IMR-90 (cell line): ENCODE measurements around the gene VARS2. TPM values are rescaled to one million over a fixed set of nuclear protein-coding genes. Genes with fewer than 3 reads are reported as not detected.

Experiments
- ATAC-seq: fragments of 200-7000 bp; cut with Tn5 transposase; 2 replicates; pipeline ENCODE4 v1.9.1; 2020; ENCODE audit warnings: low read depth, mild to moderate bottlenecking, moderate library complexity
- BruUV-seq: library from RNA; stranded (reverse); fragments of 400-500 nt; replicated peaks from 2 replicates; lab custom pipeline; 2021; lab: Mats Ljungman, UMichigan
- CTCF ChIA-PET: fragments of 300-600 bp; formaldehyde crosslinking; extraction: SDS; loops from one replicate; lab custom pipeline; 2021; ENCODE audit warnings: antibody characterized with exemption; lab: Yijun Ruan, JAX
- POLR2A ChIA-PET: fragments of 300-600 bp; sonication (Branson Sonifier 250); formaldehyde crosslinking; loops from one replicate; lab custom pipeline; 2022; ENCODE audit warnings: antibody characterized with exemption; ENCODE audit not compliant: unreplicated experiment; lab: Charles Lee
- DNase-seq: peaks from one replicate; pipeline ENCODE4 v3.0.0; 2013
- H2AFZ ChIP-seq: replicated peaks from 2 replicates; pipeline ENCODE3; 2013; ENCODE audit warnings: low read length, mild to moderate bottlenecking; ENCODE audit not compliant: poor library complexity
- H2AK5ac ChIP-seq: 2 replicates; pipeline ENCODE4 v1.6.1; 2013; ENCODE audit warnings: low read depth, low read length, inconsistent platforms
- H2AK9ac ChIP-seq: replicated peaks from 2 replicates; pipeline ENCODE3; 2013; ENCODE audit warnings: mild to moderate bottlenecking, low read depth, low read length, moderate library complexity; ENCODE audit not compliant: poor library complexity
- H2BK120ac ChIP-seq: 2 replicates; pipeline ENCODE4 v1.6.1; 2013; ENCODE audit warnings: low read depth, low read length, inconsistent platforms
- H2BK15ac ChIP-seq: 3 replicates; pipeline ENCODE4 v1.6.1; 2013; ENCODE audit warnings: low read depth, low read length, inconsistent platforms
- H2BK20ac ChIP-seq: 2 replicates; pipeline ENCODE4 v1.6.1; 2013; ENCODE audit warnings: low read depth, mild to moderate bottlenecking, inconsistent platforms, low read length, moderate library complexity
- H2BK5ac ChIP-seq: 2 replicates; pipeline ENCODE4 v1.6.1; 2013; ENCODE audit warnings: mild to moderate bottlenecking, low read depth, low read length, inconsistent platforms; ENCODE audit not compliant: poor library complexity, severe bottlenecking
- H3K14ac ChIP-seq: replicated peaks from 2 replicates; pipeline ENCODE4 v1.6.1; 2013; ENCODE audit warnings: low read depth, low read length, inconsistent platforms
- H3K18ac ChIP-seq: 2 replicates; pipeline ENCODE4 v1.6.1; 2013; ENCODE audit warnings: low read depth, low read length, control low read depth
- H3K23ac ChIP-seq: 2 replicates; pipeline ENCODE4 v1.6.1; 2013; ENCODE audit warnings: low read depth, low read length, inconsistent platforms
- H3K27ac ChIP-seq: 2 replicates; pipeline ENCODE4 v1.5.1; 2013; ENCODE audit warnings: mild to moderate bottlenecking, control low read depth, low read length; ENCODE audit not compliant: insufficient read depth
- H3K27me3 ChIP-seq: 2 replicates; pipeline ENCODE4 v1.6.1; 2013; ENCODE audit warnings: low read length; ENCODE audit not compliant: control insufficient read depth, insufficient read depth
- H3K36me3 ChIP-seq: 2 replicates; pipeline ENCODE4 v1.6.1; 2013; ENCODE audit warnings: low read length, mixed read lengths; ENCODE audit not compliant: control insufficient read depth, insufficient read depth
- H3K4ac ChIP-seq: 2 replicates; pipeline ENCODE4 v1.6.1; 2013; ENCODE audit warnings: low read depth, low read length, inconsistent platforms
- H3K4me1 ChIP-seq: 2 replicates; pipeline ENCODE4 v1.6.1; 2013; ENCODE audit warnings: low read length, mixed read lengths; ENCODE audit not compliant: control insufficient read depth, insufficient read depth
- H3K4me2 ChIP-seq: 2 replicates; pipeline ENCODE4 v1.6.1; 2013; ENCODE audit warnings: low read depth, mild to moderate bottlenecking, control low read depth, low read length, moderate library complexity
- H3K4me3 ChIP-seq: 2 replicates; pipeline ENCODE4 v1.5.1; 2013; ENCODE audit warnings: low read depth, mild to moderate bottlenecking, control low read depth, low read length, moderate library complexity; ENCODE audit not compliant: insufficient read depth
- H3K56ac ChIP-seq: 2 replicates; pipeline ENCODE4 v1.6.1; 2013; ENCODE audit warnings: low read length, inconsistent platforms; ENCODE audit not compliant: insufficient read depth; ENCODE audit errors: extremely low read depth
- H3K79me1 ChIP-seq, 2 experiments: 2 replicates each; pipeline ENCODE4 v1.6.1; 2013; ENCODE audit warnings: low read length in 2 of 2, inconsistent platforms in 1 of 2, low read depth in 1 of 2
- H3K9ac ChIP-seq: 2 replicates; pipeline ENCODE4 v1.6.1; 2013; ENCODE audit warnings: low read depth, low read length, control low read depth
- H3K9me1 ChIP-seq: 2 replicates; pipeline ENCODE4 v1.6.1; 2013; ENCODE audit warnings: low read length, inconsistent platforms; ENCODE audit not compliant: insufficient read depth
- H3K9me3 ChIP-seq: 2 replicates; pipeline ENCODE4 v1.6.1; 2013; ENCODE audit warnings: low read length; ENCODE audit not compliant: control insufficient read depth, insufficient read depth
- H4K20me1 ChIP-seq: 2 replicates; pipeline ENCODE4 v1.6.1; 2013; ENCODE audit warnings: low read length, inconsistent platforms; ENCODE audit not compliant: insufficient read depth
- H4K5ac ChIP-seq: 2 replicates; pipeline ENCODE4 v1.6.1; 2013; ENCODE audit warnings: mild to moderate bottlenecking, low read depth, low read length, control low read depth
- H4K8ac ChIP-seq, 2 experiments: 2 replicates each; pipeline ENCODE4 v1.6.1; 2013; ENCODE audit warnings: low read depth in 2 of 2, low read length in 2 of 2, control low read depth in 1 of 2, inconsistent platforms in 1 of 2
- H4K91ac ChIP-seq: 2 replicates; pipeline ENCODE4 v1.6.1; 2013; ENCODE audit warnings: low read depth, low read length, inconsistent platforms; ENCODE audit not compliant: insufficient read depth
- CEBPB ChIP-seq: IDR thresholded peaks from 2 replicates; pipeline ENCODE4 v1.6.1; 2012; ENCODE audit warnings: low read depth, low read length, improper control_type of control experiment
- CHD1 ChIP-seq: IDR thresholded peaks from 2 replicates; pipeline ENCODE4 v1.6.1; 2012; ENCODE audit warnings: low read depth, low read length, improper control_type of control experiment
- CTCF ChIP-seq: conservative IDR thresholded peaks from 2 replicates; pipeline ENCODE4 v1.5.1; 2012; ENCODE audit warnings: mild to moderate bottlenecking, low read depth, low read length, improper control_type of control experiment
- ELK1 ChIP-seq: fragments of 150-350 bp; IDR thresholded peaks from 2 replicates; pipeline ENCODE4 v1.6.1; 2016; ENCODE audit warnings: low read depth, mild to moderate bottlenecking, low read length, moderate library complexity, borderline replicate concordance
- FOS ChIP-seq: fragments of 150-350 bp; IDR thresholded peaks from 2 replicates; pipeline ENCODE4 v1.6.1; 2016; ENCODE audit warnings: low read depth, low read length
- MAFK ChIP-seq: IDR thresholded peaks from 2 replicates; pipeline ENCODE4 v1.6.1; 2012; ENCODE audit warnings: low read depth, low read length, improper control_type of control experiment
- MXI1 ChIP-seq: IDR thresholded peaks from 2 replicates; pipeline ENCODE4 v1.6.1; 2012; ENCODE audit warnings: low read depth, mild to moderate bottlenecking, low read length, moderate library complexity, borderline replicate concordance
- NFE2L2 ChIP-seq: fragments of 150-350 bp; IDR thresholded peaks from 2 replicates; pipeline ENCODE4 v1.6.1; 2016; ENCODE audit warnings: low read depth, mild to moderate bottlenecking, low read length
- POLR2A ChIP-seq: IDR thresholded peaks from 2 replicates; pipeline ENCODE4 v1.6.1; 2012; ENCODE audit warnings: mild to moderate bottlenecking, low read depth, low read length
- RAD21 ChIP-seq: IDR thresholded peaks from 2 replicates; pipeline ENCODE4 v1.6.1; 2012; ENCODE audit warnings: low read length, improper control_type of control experiment
- RCOR1 ChIP-seq: IDR thresholded peaks from 2 replicates; pipeline ENCODE4 v1.6.1; 2012; ENCODE audit warnings: mild to moderate bottlenecking, low read length, improper control_type of control experiment; ENCODE audit not compliant: insufficient replicate concordance
- RFX5 ChIP-seq: IDR thresholded peaks from 2 replicates; pipeline ENCODE4 v1.8.0; 2012; ENCODE audit warnings: low read depth, mild to moderate bottlenecking, low read length, moderate library complexity
- SMC3 ChIP-seq: fragments of 150-350 bp; IDR thresholded peaks from 2 replicates; pipeline ENCODE4 v1.6.1; 2016; ENCODE audit warnings: low read depth, mild to moderate bottlenecking, antibody characterized with exemption, low read length, moderate library complexity
- USF2 ChIP-seq: fragments of 150-350 bp; IDR thresholded peaks from 2 replicates; pipeline ENCODE4 v1.6.1; 2017; ENCODE audit warnings: mild to moderate bottlenecking, antibody characterized with exemption, low read length, low read depth
- WGBS, 2 experiments: methylation state at CpG; one replicate each; pipeline versions ENCODE4 v1.1.5 to v1.1.7; 2013; ENCODE audit warnings: missing lambda C conversion rate in 2 of 2; ENCODE audit not compliant: insufficient read length in 1 of 2; ENCODE audit errors: extremely low coverage in 2 of 2; 5-methylcytosine and 5-hydroxymethylcytosine counted together
- dilution Hi-C: fragments of 300-500 bp; cut with HindIII; formaldehyde crosslinking; loops from one replicate; pipeline ENCODE4 v1.14.3; 2018; ENCODE audit warnings: low sequenced_read_pairs; ENCODE audit not compliant: unreplicated experiment
- in situ Hi-C: fragments of 300-500 bp; cut with MboI; formaldehyde crosslinking; loops from 3 replicates; pipeline ENCODE4 v1.14.3; 2019; ENCODE audit warnings: low sequenced_read_pairs, inconsistent platforms, mixed read lengths
- intact Hi-C: fragments of 100-400 bp; cut with micrococcal nuclease; formaldehyde crosslinking; loops from 2 replicates; pipeline ENCODE4 v1.10.0; 2022
- polyA plus RNA-seq, 3 experiments: library from polyadenylated mRNA; depleted of rRNA; stranded (reverse); fragments of >200 nt; gene quantifications; 2 replicates each; pipeline ENCODE4 v1.2.3, GENCODE V29; 2012; ENCODE audit warnings: low replicate concordance in 1 of 3
- total RNA-seq: library from RNA; depleted of rRNA; stranded (reverse); fragments of >200 nt; gene quantifications from 2 replicates; pipeline ENCODE4 v1.2.3, GENCODE V29; 2012

Gene VARS2
- total and polyA plus RNA-seq, 2 of the 4 experiments (the other 2 are of a cell fraction): 7.2 to 14.0 TPM

- Histone ChIP-seq H4K91ac (no peak overlapping the region), H3K4me3 (no peak overlapping the region), H3K56ac (no peak overlapping the region), H4K5ac (no peak overlapping the region), H3K4me2 (no peak overlapping the region), H3K4ac (no peak overlapping the region), H3K27ac (no peak overlapping the region), H3K23ac (no peak overlapping the region), H2BK15ac (no peak overlapping the region), H2BK120ac (no peak overlapping the region), H2BK20ac (no peak overlapping the region), H3K9ac (no peak overlapping the region), H2AFZ (no peak overlapping the region), H3K79me1 (no peaks in the 10 kb centered on the region), H3K9me1 (no peaks in the 10 kb centered on the region), H3K18ac (no peak overlapping the region), H3K36me3 (peaks cover 21% of the 10 kb centered on the region), H4K20me1 (no peaks in the 10 kb centered on the region), H2BK5ac (no peak overlapping the region), H3K14ac (no peak overlapping the region), H3K4me1 (no peaks in the 10 kb centered on the region), H2AK5ac (no peak overlapping the region), H2AK9ac (no peak overlapping the region), H3K9me3 (no peaks in the 10 kb centered on the region), H4K8ac (no peak overlapping the region), H3K27me3 (no peaks in the 10 kb centered on the region)
- intact Hi-C loops: no loop called here
- ATAC-seq (no peak), DNase-seq (no peak)
- CTCF ChIA-PET: no interaction called here
- 46% methylated on average over 3 of the region's 5 CpGs; no CpG with 5 or more reads in 1 of the 2 experiments for WGBS, 2 experiments
- dilution Hi-C loops: no loop called here
- no TSS peak for BruUV-seq
- POLR2A ChIA-PET: no interaction called here
- in situ Hi-C loops: no loop called here
- TF ChIP-seq ELK1 (no peak), MAFK (no peak), POLR2A (no peak), RFX5 (no peak), RAD21 (no peak), CTCF (no peak), NFE2L2 (no peak), SMC3 (no peak), USF2 (no peak), RCOR1 (no peak), CEBPB (no peak), CHD1 (no peak), FOS (no peak), MXI1 (no peak)
Measured at GRCh38 chr6:30902709-30903108, 11.3 kb upstream of the VARS2 start.
